ENCODE measurements around the gene VTA1.

GRCh38 chr6:142167071-142167470, 20.0 kb downstream of the VTA1 start:
- TF ChIP-seq CTCF (IDR thresholded peaks at IDR 0.05; ENCODE audit: low read depth, low read length) (no peak), POLR2A (IDR thresholded peaks at IDR 0.05; ENCODE audit: extremely low read depth, insufficient read length) (no peak), MAX (IDR thresholded peaks at IDR 0.05; ENCODE audit: low read depth, low read length) (no peak)

Data from NB4 (cell line).